DND-41 (cell line): ENCODE measurements around the gene VWA8.

Experiments
- EZH2 ChIP-seq: IDR thresholded peaks from 3 replicates; pipeline ENCODE4 v1.6.1; 2012; ENCODE audit warnings: borderline replicate concordance, low read depth, mild to moderate bottlenecking, moderate library complexity, low read length, inconsistent platforms; ENCODE audit not compliant: severe bottlenecking
- TF ChIP-seq, protein P1 (sequence below): IDR thresholded peaks from 2 replicates; pipeline ENCODE4 v1.5.1; 2012; ENCODE audit warnings: borderline replicate concordance, low read length, moderate library complexity, mild to moderate bottlenecking; ENCODE audit not compliant: poor library complexity, severe bottlenecking; ENCODE audit errors: extremely low read depth

DNA sequence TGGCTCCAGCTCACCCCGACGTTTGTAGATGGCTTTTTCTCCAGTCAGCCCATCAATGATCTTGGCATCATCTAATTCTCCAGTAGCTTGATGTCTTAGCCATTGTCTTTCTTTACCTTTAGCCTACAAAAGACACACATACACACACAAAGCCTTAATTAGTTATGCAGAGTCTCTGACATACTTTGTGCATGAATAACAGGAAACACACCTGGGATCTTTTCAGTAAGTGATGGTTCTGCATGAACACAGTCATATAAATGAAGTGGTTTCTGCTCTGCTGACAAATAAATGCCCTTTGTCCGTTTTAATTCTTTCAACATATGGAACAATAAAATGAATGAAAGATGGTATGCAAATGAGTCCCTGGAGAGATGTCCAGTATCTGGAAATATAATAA lies 370.3 kb downstream of the VWA8 start:
- no peak for TF ChIP-seq EZH2
- TF ChIP-seq, protein P1, sequence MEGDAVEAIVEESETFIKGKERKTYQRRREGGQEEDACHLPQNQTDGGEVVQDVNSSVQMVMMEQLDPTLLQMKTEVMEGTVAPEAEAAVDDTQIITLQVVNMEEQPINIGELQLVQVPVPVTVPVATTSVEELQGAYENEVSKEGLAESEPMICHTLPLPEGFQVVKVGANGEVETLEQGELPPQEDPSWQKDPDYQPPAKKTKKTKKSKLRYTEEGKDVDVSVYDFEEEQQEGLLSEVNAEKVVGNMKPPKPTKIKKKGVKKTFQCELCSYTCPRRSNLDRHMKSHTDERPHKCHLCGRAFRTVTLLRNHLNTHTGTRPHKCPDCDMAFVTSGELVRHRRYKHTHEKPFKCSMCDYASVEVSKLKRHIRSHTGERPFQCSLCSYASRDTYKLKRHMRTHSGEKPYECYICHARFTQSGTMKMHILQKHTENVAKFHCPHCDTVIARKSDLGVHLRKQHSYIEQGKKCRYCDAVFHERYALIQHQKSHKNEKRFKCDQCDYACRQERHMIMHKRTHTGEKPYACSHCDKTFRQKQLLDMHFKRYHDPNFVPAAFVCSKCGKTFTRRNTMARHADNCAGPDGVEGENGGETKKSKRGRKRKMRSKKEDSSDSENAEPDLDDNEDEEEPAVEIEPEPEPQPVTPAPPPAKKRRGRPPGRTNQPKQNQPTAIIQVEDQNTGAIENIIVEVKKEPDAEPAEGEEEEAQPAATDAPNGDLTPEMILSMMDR: no peak
